ENCODE results near the gene ROPN1B. TPM values are rescaled to one million over a fixed set of nuclear protein-coding genes. Genes with fewer than 3 reads are reported as not detected.

ROPN1B gene
- polyA plus RNA-seq, 2 donors, result 0.06 TPM; not detected in 1

- Histone ChIP-seq H3K36me3 (ENCODE audit: control insufficient read depth in 2 of 2, insufficient read depth in 2 of 2, low read length in 1 of 2) (peaks cover 8 to 13% of the 10 kb centered on the region in 2 donors), H3K27ac (ENCODE audit: low read depth in 2 of 2, low read length in 1 of 2) (no peak overlapping the region), H3K4me3 (ENCODE audit: low read depth in 1 of 2, low read length in 2 of 2) (no peak overlapping the region), H3K27me3 (ENCODE audit: control insufficient read depth in 1 of 2, insufficient read depth in 2 of 2, low read length in 2 of 2) (no peaks in the 10 kb centered on the region), H3K4me1 (ENCODE audit: control insufficient read depth in 2 of 2, insufficient read depth in 2 of 2, low read length in 1 of 2) (peaks cover 0 to 2% of the 10 kb centered on the region in 2 donors), H3K9me3 (ENCODE audit: control insufficient read depth in 2 of 2, insufficient read depth in 1 of 2, low read depth in 1 of 2, low read length in 1 of 2) (no peaks in the 10 kb centered on the region)
- 95 to 97% methylated on average over 9 of the region's 9 CpGs for WGBS, 2 donors
Measured at GRCh38 chr3:126017362-126017761, 48.4 kb downstream of the ROPN1B start.

DNA sequence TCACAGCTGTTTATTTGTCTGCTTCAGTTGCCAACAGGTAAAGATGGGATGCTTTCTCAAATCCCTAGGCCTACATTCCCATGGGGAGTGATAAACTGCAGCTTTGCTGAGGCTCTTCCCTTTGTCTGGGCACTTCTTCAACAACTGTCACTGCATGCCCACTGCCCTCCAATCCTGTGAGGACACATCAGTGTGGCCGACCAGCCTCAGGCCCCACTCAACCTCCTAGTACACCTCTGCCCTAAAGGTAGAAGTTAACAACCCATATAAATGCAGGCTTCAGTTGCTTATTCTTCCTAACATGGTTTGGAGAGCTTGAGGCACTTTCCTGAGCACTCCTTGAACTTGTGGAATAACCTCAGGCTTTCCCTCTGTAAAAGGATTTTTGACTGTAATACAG is 49.6 kb downstream of the ROPN1B start:
- no peak overlapping the region for H3K4me3 ChIP-seq (ENCODE audit: low read depth in 1 of 2, low read length in 2 of 2)
- WGBS, 2 donors, result 49 to 68% methylated on average over 1 of the region's 1 CpG
- no peaks in the 10 kb centered on the region for H3K9me3 ChIP-seq (ENCODE audit: control insufficient read depth in 2 of 2, insufficient read depth in 1 of 2, low read depth in 1 of 2, low read length in 1 of 2)
- H3K27me3 ChIP-seq (ENCODE audit: control insufficient read depth in 1 of 2, insufficient read depth in 2 of 2, low read length in 2 of 2), result no peaks in the 10 kb centered on the region
- H3K36me3 ChIP-seq (ENCODE audit: control insufficient read depth in 2 of 2, insufficient read depth in 2 of 2, low read length in 1 of 2), result peaks cover 7 to 8% of the 10 kb centered on the region in 2 donors
- H3K27ac ChIP-seq (ENCODE audit: low read depth in 2 of 2, low read length in 1 of 2), result no peak overlapping the region
- peaks cover 0 to 2% of the 10 kb centered on the region in 2 donors for H3K4me1 ChIP-seq (ENCODE audit: control insufficient read depth in 2 of 2, insufficient read depth in 2 of 2, low read length in 1 of 2)

DNA sequence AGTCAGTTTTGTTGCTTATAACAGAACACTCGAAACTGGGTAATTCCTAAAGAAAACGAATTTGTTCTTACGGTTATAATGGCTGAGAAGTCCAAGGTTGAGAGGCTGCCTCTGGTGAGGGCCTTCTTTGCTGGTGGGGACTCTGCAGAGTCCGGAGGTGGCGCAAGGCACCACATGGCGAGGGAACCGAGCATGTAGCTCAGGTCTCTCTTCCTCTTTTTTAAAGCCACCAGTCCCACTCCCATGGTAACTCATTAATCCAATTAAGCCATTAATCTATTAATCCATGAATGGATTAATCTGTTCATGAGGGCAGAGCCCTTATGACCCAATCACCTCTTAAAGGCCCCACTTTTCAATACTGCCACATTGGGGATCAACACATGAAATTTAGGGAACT is 50.0 kb downstream of the ROPN1B start:
- Histone ChIP-seq H3K4me3 (ENCODE audit: low read depth in 1 of 2, low read length in 2 of 2) (no peak overlapping the region), H3K36me3 (ENCODE audit: control insufficient read depth in 2 of 2, insufficient read depth in 2 of 2, low read length in 1 of 2) (peaks cover 5 to 8% of the 10 kb centered on the region in 2 donors), H3K27ac (ENCODE audit: low read depth in 2 of 2, low read length in 1 of 2) (no peak overlapping the region), H3K4me1 (ENCODE audit: control insufficient read depth in 2 of 2, insufficient read depth in 2 of 2, low read length in 1 of 2) (peaks cover 0 to 2% of the 10 kb centered on the region in 2 donors), H3K27me3 (ENCODE audit: control insufficient read depth in 1 of 2, insufficient read depth in 2 of 2, low read length in 2 of 2) (no peaks in the 10 kb centered on the region), H3K9me3 (ENCODE audit: control insufficient read depth in 2 of 2, insufficient read depth in 1 of 2, low read depth in 1 of 2, low read length in 1 of 2) (no peaks in the 10 kb centered on the region)
- 93 to 94% methylated on average over 7 of the region's 7 CpGs for WGBS, 2 donors

GRCh38 chr3:126019683-126020082 is 50.7 kb downstream of the ROPN1B start:
- Histone ChIP-seq H3K4me1 (ENCODE audit: control insufficient read depth in 2 of 2, insufficient read depth in 2 of 2, low read length in 1 of 2) (peaks cover 0 to 2% of the 10 kb centered on the region in 2 donors), H3K4me3 (ENCODE audit: low read depth in 1 of 2, low read length in 2 of 2) (no peak overlapping the region), H3K27ac (ENCODE audit: low read depth in 2 of 2, low read length in 1 of 2) (no peak overlapping the region), H3K9me3 (ENCODE audit: control insufficient read depth in 2 of 2, insufficient read depth in 1 of 2, low read depth in 1 of 2, low read length in 1 of 2) (no peaks in the 10 kb centered on the region), H3K36me3 (ENCODE audit: control insufficient read depth in 2 of 2, insufficient read depth in 2 of 2, low read length in 1 of 2) (peaks cover 8 to 11% of the 10 kb centered on the region in 2 donors), H3K27me3 (ENCODE audit: control insufficient read depth in 1 of 2, insufficient read depth in 2 of 2, low read length in 2 of 2) (no peaks in the 10 kb centered on the region)
- 79 to 95% methylated on average over 5 of the region's 5 CpGs for WGBS, 2 donors

DNA sequence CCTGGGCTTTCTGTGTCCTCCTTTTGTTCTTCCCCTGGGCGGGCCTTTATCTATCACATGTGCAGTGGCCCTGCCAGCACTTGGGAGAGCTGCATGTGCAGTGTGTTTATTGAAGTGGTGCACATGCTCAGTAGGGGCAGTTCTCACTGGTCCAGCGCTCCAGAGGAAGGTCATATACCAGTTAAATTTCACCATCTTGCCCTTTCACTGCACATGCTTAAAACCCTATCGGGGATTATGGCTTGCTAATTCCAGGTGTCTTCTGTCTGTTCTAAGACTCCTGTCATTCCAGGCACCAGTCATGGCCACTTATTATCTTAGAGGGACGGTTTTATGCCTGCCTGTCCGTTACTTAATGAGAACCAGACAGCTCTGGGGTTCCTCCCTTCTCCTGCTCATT is 52.2 kb downstream of the ROPN1B start:
- H3K36me3 ChIP-seq (ENCODE audit: control insufficient read depth in 2 of 2, insufficient read depth in 2 of 2, low read length in 1 of 2), result peaks cover 4 to 21% of the 10 kb centered on the region in 2 donors

DNA sequence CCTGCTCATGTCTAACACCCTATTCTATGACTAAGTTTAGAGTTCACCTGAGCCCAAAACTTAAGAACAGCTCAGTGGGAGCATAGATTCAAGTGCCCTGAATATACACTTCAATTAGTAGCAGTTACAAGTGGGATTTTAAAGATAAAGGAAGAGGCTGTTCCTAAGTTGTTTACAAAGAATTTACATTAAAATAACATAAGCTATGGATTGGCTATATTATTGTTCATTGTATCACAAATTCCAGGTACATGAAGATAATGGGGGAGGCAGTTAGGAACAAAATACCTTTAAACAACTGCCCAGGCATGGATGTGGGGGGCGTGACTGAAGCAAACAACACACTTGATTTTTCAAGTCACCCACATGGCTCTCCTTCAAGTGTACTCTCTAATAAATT is 52.7 kb downstream of the ROPN1B start:
- WGBS, 2 donors, result 97% methylated on average over 1 of the region's 1 CpG
- Histone ChIP-seq H3K4me1 (ENCODE audit: control insufficient read depth in 2 of 2, insufficient read depth in 2 of 2, low read length in 1 of 2) (no peaks in the 10 kb centered on the region), H3K9me3 (ENCODE audit: control insufficient read depth in 2 of 2, insufficient read depth in 1 of 2, low read depth in 1 of 2, low read length in 1 of 2) (no peaks in the 10 kb centered on the region), H3K27me3 (ENCODE audit: control insufficient read depth in 1 of 2, insufficient read depth in 2 of 2, low read length in 2 of 2) (no peaks in the 10 kb centered on the region), H3K4me3 (ENCODE audit: low read depth in 1 of 2, low read length in 2 of 2) (no peak overlapping the region), H3K27ac (ENCODE audit: low read depth in 2 of 2, low read length in 1 of 2) (no peak overlapping the region), H3K36me3 (ENCODE audit: control insufficient read depth in 2 of 2, insufficient read depth in 2 of 2, low read length in 1 of 2) (peaks cover 0 to 20% of the 10 kb centered on the region in 2 donors)

More for the DNA sequence above, 52.2 kb downstream of the ROPN1B start:
- Histone ChIP-seq H3K27ac (ENCODE audit: low read depth in 2 of 2, low read length in 1 of 2) (no peak overlapping the region), H3K27me3 (ENCODE audit: control insufficient read depth in 1 of 2, insufficient read depth in 2 of 2, low read length in 2 of 2) (no peaks in the 10 kb centered on the region), H3K9me3 (ENCODE audit: control insufficient read depth in 2 of 2, insufficient read depth in 1 of 2, low read depth in 1 of 2, low read length in 1 of 2) (no peaks in the 10 kb centered on the region), H3K4me3 (ENCODE audit: low read depth in 1 of 2, low read length in 2 of 2) (no peak overlapping the region), H3K4me1 (ENCODE audit: control insufficient read depth in 2 of 2, insufficient read depth in 2 of 2, low read length in 1 of 2) (peaks cover 0 to under 1% of the 10 kb centered on the region in 2 donors)
- WGBS, 2 donors, result 76 to 87% methylated on average over 5 of the region's 5 CpGs

DNA sequence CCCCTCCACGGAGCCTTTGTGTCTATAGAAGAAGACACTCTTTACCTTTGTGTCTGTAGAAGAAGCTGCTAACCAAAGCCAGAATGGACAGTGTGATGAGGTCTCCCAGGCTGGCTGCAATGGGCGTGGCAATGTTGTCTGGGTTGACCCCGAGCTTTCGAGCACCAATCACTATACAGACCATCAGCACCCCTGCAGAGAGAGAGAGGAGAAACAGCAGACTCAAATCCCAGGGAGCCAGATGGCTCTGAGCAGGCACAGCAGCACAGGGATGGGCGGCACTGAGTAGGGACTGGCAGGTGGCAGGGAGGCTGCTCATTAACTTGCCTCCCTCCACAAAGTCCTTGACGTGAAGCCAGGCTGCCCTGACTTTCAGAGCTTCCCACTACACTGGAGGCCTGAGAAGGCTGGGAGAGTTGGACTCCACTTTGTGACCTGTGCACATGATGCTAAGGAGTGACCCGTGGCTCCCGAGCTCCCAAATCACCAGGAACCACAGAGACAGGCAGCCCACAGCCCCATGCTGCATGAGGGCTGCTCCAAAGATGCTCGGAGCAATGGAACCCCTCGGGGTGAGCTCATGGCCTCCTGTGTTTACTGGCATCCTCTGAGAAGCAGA is 53.9 kb downstream of the ROPN1B start:
- Histone ChIP-seq H3K9me3 (ENCODE audit: control insufficient read depth in 2 of 2, insufficient read depth in 1 of 2, low read depth in 1 of 2, low read length in 1 of 2) (no peaks in the 10 kb centered on the region), H3K27me3 (ENCODE audit: control insufficient read depth in 1 of 2, insufficient read depth in 2 of 2, low read length in 2 of 2) (no peaks in the 10 kb centered on the region), H3K4me1 (ENCODE audit: control insufficient read depth in 2 of 2, insufficient read depth in 2 of 2, low read length in 1 of 2) (no peaks in the 10 kb centered on the region), H3K4me3 (ENCODE audit: low read depth in 1 of 2, low read length in 2 of 2) (no peak overlapping the region), H3K36me3 (ENCODE audit: control insufficient read depth in 2 of 2, insufficient read depth in 2 of 2, low read length in 1 of 2) (peaks cover 0 to 19% of the 10 kb centered on the region in 2 donors), H3K27ac (ENCODE audit: low read depth in 2 of 2, low read length in 1 of 2) (no peak overlapping the region)
- 81 to 93% methylated on average over 10 of the region's 10 CpGs for WGBS, 2 donors

GRCh38 chr3:126023390-126023789 is 54.4 kb downstream of the ROPN1B start:
- no peaks in the 10 kb centered on the region for H3K27me3 ChIP-seq (ENCODE audit: control insufficient read depth in 1 of 2, insufficient read depth in 2 of 2, low read length in 2 of 2)
- H3K36me3 ChIP-seq (ENCODE audit: control insufficient read depth in 2 of 2, insufficient read depth in 2 of 2, low read length in 1 of 2), result peaks cover 0 to 19% of the 10 kb centered on the region in 2 donors
- H3K4me1 ChIP-seq (ENCODE audit: control insufficient read depth in 2 of 2, insufficient read depth in 2 of 2, low read length in 1 of 2), result no peaks in the 10 kb centered on the region
- H3K9me3 ChIP-seq (ENCODE audit: control insufficient read depth in 2 of 2, insufficient read depth in 1 of 2, low read depth in 1 of 2, low read length in 1 of 2), result peaks cover 4% of the 10 kb centered on the region in 2 donors
- WGBS, 2 donors, result 81% methylated on average over 10 of the region's 10 CpGs
- H3K27ac ChIP-seq (ENCODE audit: low read depth in 2 of 2, low read length in 1 of 2), result no peak overlapping the region
- no peak overlapping the region for H3K4me3 ChIP-seq (ENCODE audit: low read depth in 1 of 2, low read length in 2 of 2)

- WGBS, 2 donors, result 89 to 94% methylated on average over 9 of the region's 9 CpGs
Measured at GRCh38 chr3:126024049-126024854, 55.3 kb downstream of the ROPN1B start.

More at GRCh38 chr3:126024049-126024854, 55.3 kb downstream of the ROPN1B start:
- H3K4me1 ChIP-seq (ENCODE audit: control insufficient read depth in 2 of 2, insufficient read depth in 2 of 2, low read length in 1 of 2), result no peaks in the 10 kb centered on the region
- no peak overlapping the region for H3K27ac ChIP-seq (ENCODE audit: low read depth in 2 of 2, low read length in 1 of 2)
- H3K9me3 ChIP-seq (ENCODE audit: control insufficient read depth in 2 of 2, insufficient read depth in 1 of 2, low read depth in 1 of 2, low read length in 1 of 2), result peaks cover 6 to 7% of the 10 kb centered on the region in 2 donors
- peaks cover 0 to 19% of the 10 kb centered on the region in 2 donors for H3K36me3 ChIP-seq (ENCODE audit: control insufficient read depth in 2 of 2, insufficient read depth in 2 of 2, low read length in 1 of 2)
- H3K27me3 ChIP-seq (ENCODE audit: control insufficient read depth in 1 of 2, insufficient read depth in 2 of 2, low read length in 2 of 2), result no peaks in the 10 kb centered on the region
- no peak overlapping the region for H3K4me3 ChIP-seq (ENCODE audit: low read depth in 1 of 2, low read length in 2 of 2)

All from esophagus (tissue), 2 donors.